ENCODE measurements around the gene RGS19. TPM values are rescaled to one million over a fixed set of nuclear protein-coding genes. Genes with fewer than 3 reads are reported as not detected.

The RGS19 gene
- total RNA-seq, 2 experiments from 2014 or later, result 43.2 to 44.4 TPM

Small RNA genes within 50 kb of the gene (microRNA-seq; reads per million reads assigned to microRNA genes)
- gene MIR6813 (ENCODE audit: borderline microRNAs expressed, borderline number of aligned reads, borderline replicate concordance), result 2.8 reads per million

Other genes starting within 250 kb of the RGS19 start
- gene ZBTB46, start 248.3 kb downstream of the RGS19 start, total RNA-seq, result 1 to 10 TPM; 4.6 to 5.5 TPM
- gene ABHD16B, start 218.0 kb downstream of the RGS19 start, total RNA-seq, result not detected
- 10 to 100 TPM; 67.8 to 70.8 TPM for gene TPD52L2, start 214.2 kb downstream of the RGS19 start, total RNA-seq
- gene DNAJC5, start 184.4 kb downstream of the RGS19 start, total RNA-seq, result 10 to 100 TPM; 33.7 to 33.8 TPM
- 10 to 100 TPM; 26.6 to 29.6 TPM for gene UCKL1, start 123.1 kb downstream of the RGS19 start, total RNA-seq
- gene ZNF512B, start 109.6 kb downstream of the RGS19 start, total RNA-seq, result 10 to 100 TPM; 12.5 to 13.5 TPM
- gene SAMD10, start 99.9 kb downstream of the RGS19 start, total RNA-seq, result 10 to 100 TPM; 23.7 to 24.5 TPM
- gene PRPF6, start 98.4 kb downstream of the RGS19 start, total RNA-seq, result 10 to 100 TPM; 62.3 to 63.1 TPM
- 1 to 10 TPM; 3.1 TPM for gene C20orf204, start 43.3 kb downstream of the RGS19 start, total RNA-seq
- not detected for gene SOX18, start 29.9 kb downstream of the RGS19 start, total RNA-seq
- gene TCEA2, start 16.3 kb downstream of the RGS19 start, total RNA-seq, result 10 to 100 TPM; 27.3 to 29.9 TPM
- under 1 TPM; 0.63 to 0.71 TPM for gene OPRL1, start 564 bp upstream of the RGS19 start, total RNA-seq
- gene LKAAEAR1, start 4.9 kb upstream of the RGS19 start, total RNA-seq, result not detected
- gene NPBWR2, start 28.0 kb upstream of the RGS19 start, total RNA-seq, result not detected
- not detected for gene MYT1, start 84.9 kb upstream of the RGS19 start, total RNA-seq
- 10 to 100 TPM; 32.8 to 33.7 TPM for gene PCMTD2, start 176.2 kb upstream of the RGS19 start, total RNA-seq

Measured in activated CD4-positive, alpha-beta memory T cell treated with anti-CD3 and anti-CD28 coated beads for 36 hours (primary cell).